Hair follicular keratinocyte (primary cell): ENCODE measurements around the gene TMED9. TPM values are rescaled to one million over a fixed set of nuclear protein-coding genes. Genes with fewer than 3 reads are reported as not detected.

Source experiments
- total RNA-seq: library from RNA; depleted of rRNA; stranded (reverse); fragments of >200 nt; gene quantifications from 2 replicates; pipeline ENCODE4 v1.2.3, GENCODE V29; 2015

Gene TMED9
- 171 and 185 TPM in 2 replicates for total RNA-seq

DNA sequence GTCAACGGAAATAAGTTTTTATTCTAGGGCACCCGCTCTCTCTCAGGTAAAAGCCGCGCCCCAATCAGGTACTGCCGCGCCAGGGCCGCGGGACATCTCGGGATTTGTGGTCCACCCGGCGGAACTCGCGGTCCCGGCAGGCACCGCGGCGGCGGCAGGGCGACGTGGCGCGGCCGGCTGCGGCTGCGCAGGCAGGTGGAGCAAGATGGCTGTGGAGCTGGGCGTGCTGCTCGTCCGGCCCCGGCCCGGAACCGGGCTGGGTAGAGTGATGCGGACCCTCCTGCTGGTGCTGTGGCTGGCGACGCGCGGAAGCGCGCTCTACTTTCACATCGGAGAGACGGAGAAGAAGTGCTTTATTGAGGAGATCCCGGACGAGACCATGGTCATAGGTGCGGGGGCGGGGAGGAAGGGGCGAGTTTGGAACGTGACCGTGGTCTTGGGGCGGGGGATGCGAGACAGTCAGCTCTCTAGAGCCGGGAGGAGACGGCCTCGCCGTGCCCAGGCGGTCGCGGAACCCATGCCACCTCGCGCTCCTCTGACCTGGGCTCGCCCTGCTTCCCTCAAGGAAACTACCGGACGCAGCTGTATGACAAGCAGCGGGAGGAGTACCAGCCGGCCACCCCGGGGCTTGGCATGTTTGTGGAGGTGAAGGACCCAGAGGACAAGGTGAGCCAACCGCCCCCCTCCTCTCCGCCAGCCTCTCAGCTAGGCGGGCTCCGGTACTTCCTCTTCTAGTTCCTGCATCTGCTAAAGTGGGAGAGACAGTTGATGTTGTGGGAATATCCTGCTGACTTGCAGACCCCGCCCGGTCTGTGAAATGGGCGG, at the start of gene TMED9:
TMED9 (plus strand) TSS at position 194 of the 825 bp plus-strand sequence; CDS start at position 206, 12 bp downstream.

DNA sequence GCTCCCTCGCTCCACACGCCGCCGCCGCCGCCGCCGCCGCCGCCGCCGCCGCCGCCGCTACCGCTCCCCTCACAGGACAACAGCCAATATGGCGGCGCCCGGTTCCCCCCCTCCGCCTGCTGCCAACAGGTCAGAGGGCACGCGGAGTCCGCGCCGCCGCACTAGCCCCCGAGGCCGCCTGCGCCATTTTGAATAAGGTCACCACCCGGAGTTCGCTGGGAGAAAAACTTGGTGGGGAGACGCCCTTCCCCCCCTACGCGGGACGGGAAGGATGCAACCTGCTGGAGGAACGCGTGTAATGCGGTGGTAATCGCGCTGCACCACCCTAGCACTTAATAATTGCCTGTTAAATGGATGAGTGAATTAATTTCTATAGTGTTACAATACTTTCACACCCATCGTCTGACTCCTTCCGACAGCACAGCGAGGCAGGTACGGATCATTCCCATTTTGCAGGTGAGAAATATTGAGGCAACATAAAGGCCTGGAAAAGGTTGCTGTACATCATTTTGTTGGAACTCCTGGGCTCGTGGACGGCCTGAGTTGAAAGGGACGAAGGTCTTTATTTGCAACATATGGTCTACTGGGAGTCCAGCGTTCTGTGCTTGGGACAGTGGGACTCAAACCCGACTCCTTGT, 37.4 kb upstream of the TMED9 start, which contains the start of gene FAM193B:
FAM193B (minus strand) TSS at position 90 of the 638 bp plus-strand sequence. CDS start 105 bp downstream, outside the sequence.

DNA sequence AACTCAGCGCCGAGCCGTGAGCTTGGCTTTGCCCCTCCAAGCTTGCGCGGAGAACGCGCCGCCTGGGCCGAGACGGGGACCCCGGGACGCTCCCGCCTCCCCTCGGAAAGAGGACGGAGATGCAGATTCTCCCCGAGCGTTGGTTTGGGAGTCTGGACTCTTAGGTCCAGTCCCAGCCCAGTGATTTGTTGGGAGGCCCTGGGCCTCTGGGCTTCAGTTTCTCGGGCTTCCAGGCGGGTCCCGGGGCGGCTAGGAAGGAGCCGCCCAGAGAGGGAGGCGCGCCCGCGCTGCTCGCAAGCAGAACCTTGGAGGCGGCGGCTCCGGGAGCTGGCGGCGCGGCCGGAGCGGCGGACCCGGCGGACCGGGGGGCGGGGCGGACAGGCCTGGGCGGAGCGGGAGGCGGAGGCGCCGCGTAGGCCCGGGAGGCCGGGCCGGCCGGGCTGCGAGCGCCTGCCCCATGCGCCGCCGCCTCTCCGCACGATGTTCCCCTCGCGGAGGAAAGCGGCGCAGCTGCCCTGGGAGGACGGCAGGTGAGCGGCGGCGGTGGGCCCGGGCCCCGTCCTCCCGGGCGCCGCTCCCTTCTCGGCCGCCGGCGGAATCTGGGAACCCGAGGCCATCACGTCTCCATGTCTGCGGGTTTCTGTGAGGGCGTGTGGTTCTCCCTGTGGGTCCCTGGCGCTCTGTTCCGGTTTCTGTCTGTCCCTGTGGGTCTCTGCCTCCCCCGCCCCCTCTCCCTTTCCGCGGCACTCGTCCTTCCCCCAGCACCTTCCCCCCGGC, 7.9 kb downstream of the TMED9 start, which contains the start of gene B4GALT7:
B4GALT7 (plus strand) TSS at position 402 of the 777 bp plus-strand sequence; CDS start at position 481, 79 bp downstream.

Other genes with a start within 250 kb of the TMED9 start
- gene LMAN2, start 240.5 kb upstream of the TMED9 start, total RNA-seq = 258 and 315 TPM in 2 replicates
- 15.5 and 17.8 TPM in 2 replicates for gene RGS14, start 234.3 kb upstream of the TMED9 start, total RNA-seq
- not detected in 2 replicates for gene SLC34A1, start 207.8 kb upstream of the TMED9 start, total RNA-seq
- not detected in 2 replicates for gene PFN3, start 191.5 kb upstream of the TMED9 start, total RNA-seq
- gene F12, start 182.6 kb upstream of the TMED9 start, total RNA-seq = 7.5 and 8.3 TPM in 2 replicates
- gene GRK6, start 165.5 kb upstream of the TMED9 start, total RNA-seq = 42.3 and 51.4 TPM in 2 replicates
- gene PRR7, start 145.4 kb upstream of the TMED9 start, total RNA-seq = 22.4 and 35.6 TPM in 2 replicates
- gene DBN1, start 118.6 kb upstream of the TMED9 start, total RNA-seq = 106 and 126 TPM in 2 replicates
- 157 and 206 TPM in 2 replicates for gene PDLIM7, start 94.6 kb upstream of the TMED9 start, total RNA-seq
- gene DOK3, start 82.4 kb upstream of the TMED9 start, total RNA-seq = 0.53 and 0.55 TPM in 2 replicates
- 82.1 and 121 TPM in 2 replicates for gene DDX41, start 75.2 kb upstream of the TMED9 start, total RNA-seq
- 16.0 and 19.3 TPM in 2 replicates for gene FAM193B, start 37.6 kb upstream of the TMED9 start, total RNA-seq
- 34.1 and 40.7 TPM in 2 replicates for gene B4GALT7, start 7.9 kb downstream of the TMED9 start, total RNA-seq
- not detected in 2 replicates for gene FAM153A, start 190.7 kb downstream of the TMED9 start, total RNA-seq